Hippocampal formation (tissue), 2 donors: ENCODE results near the gene GYS2.

Experiments used
- DNase-seq, 2 donors: peaks; one replicate each; lab custom pipeline; 2025; lab: John Stamatoyannopoulos, UW

The GYS2 gene

GRCh38 chr12:21552635-21553328 is 51.9 kb downstream of the GYS2 start:
- DNase-seq = no peak

- DNase-seq = peak; percentile 6 to 21
These were observed 52.7 kb downstream of the GYS2 start for GRCh38 chr12:21551841-21552465.

GRCh38 chr12:21547437-21547836 is 57.2 kb downstream of the GYS2 start:
- DNase-seq = no peak

GRCh38 chr12:21546716-21547115 is 57.9 kb downstream of the GYS2 start:
- DNase-seq = no peak

- DNase-seq = no peak
These were observed 59.1 kb downstream of the GYS2 start for GRCh38 chr12:21545557-21545956.

- DNase-seq = no peak
These were observed 61.5 kb downstream of the GYS2 start for GRCh38 chr12:21543151-21543550.

GRCh38 chr12:21542403-21542802 is 62.2 kb downstream of the GYS2 start:
- no peak for DNase-seq

- no peak for DNase-seq
These were observed 62.9 kb downstream of the GYS2 start for GRCh38 chr12:21541773-21542172.

- no peak for DNase-seq
These were observed 64.8 kb downstream of the GYS2 start for GRCh38 chr12:21539797-21540196.

- no peak for DNase-seq
These were observed 66.5 kb downstream of the GYS2 start for GRCh38 chr12:21538061-21538653.

GRCh38 chr12:21529456-21529855 is 75.2 kb downstream of the GYS2 start:
- DNase-seq = no peak

- no peak for DNase-seq
These were observed 75.7 kb downstream of the GYS2 start for GRCh38 chr12:21528953-21529352.

GRCh38 chr12:21527451-21528180 is 77.0 kb downstream of the GYS2 start:
- DNase-seq = peak; percentile 28 to 61

GRCh38 chr12:21526721-21527345 is 77.8 kb downstream of the GYS2 start:
- no peak for DNase-seq

GRCh38 chr12:21526053-21526452 is 78.6 kb downstream of the GYS2 start, which contains the start of gene SPX:
SPX (plus strand) TSS chr12:21526296; CDS start chr12:21526473, 177 bp downstream.
- no peak for DNase-seq

- DNase-seq = no peak
These were observed 81.5 kb downstream of the GYS2 start for GRCh38 chr12:21523148-21523547.

- no peak for DNase-seq
These were observed 83.1 kb downstream of the GYS2 start for GRCh38 chr12:21521541-21521940.

- no peak for DNase-seq
These were observed 86.2 kb downstream of the GYS2 start for GRCh38 chr12:21518451-21518850.

- no peak for DNase-seq
These were observed 88.4 kb downstream of the GYS2 start for GRCh38 chr12:21516281-21516680.

GRCh38 chr12:21509768-21510167 is 94.9 kb downstream of the GYS2 start:
- no peak for DNase-seq

- no peak for DNase-seq
These were observed 96.8 kb downstream of the GYS2 start for GRCh38 chr12:21507849-21508248.

GRCh38 chr12:21505888-21506287 is 98.8 kb downstream of the GYS2 start:
- DNase-seq = no peak
